Measurements from ENCODE around the gene RAB27A. TPM values are rescaled to one million over a fixed set of nuclear protein-coding genes. Genes with fewer than 3 reads are reported as not detected.

Gene RAB27A
- total RNA-seq, 4 donors from 2014 or later: 16.9 to 29.7 (median 21.4) TPM

- H3K9me3 ChIP-seq: no peaks in the 10 kb centered on the region
- TF ChIP-seq POLR2A (IDR thresholded peaks at IDR 0.05) (no peak), POLR2AphosphoS5 (IDR thresholded peaks at IDR 0.05) (no peak), CTCF (IDR thresholded peaks at IDR 0.05) (no peak), EP300 (IDR thresholded peaks at IDR 0.05) (no peak)
- ATAC-seq: no peak
- no peak overlapping the region for H3K27ac ChIP-seq
- H3K36me3 ChIP-seq: no peaks in the 10 kb centered on the region
- H3K27me3 ChIP-seq: no peaks in the 10 kb centered on the region
- H3K4me3 ChIP-seq: no peak overlapping the region
- WGBS, 2 donors (ENCODE audit: low coverage in 1 of 2): 67 to 90% methylated on average over 1 of the region's 1 CpG
- peaks cover 0 to 30% (median 0%) of the 10 kb centered on the region in 3 donors for H3K4me1 ChIP-seq
These were observed 40.7 kb downstream of the RAB27A start for GRCh38 chr15:55248895-55249294.

- ATAC-seq: no peak
- no peak overlapping the region for H3K27ac ChIP-seq
- peaks cover 0 to 22% (median 0%) of the 10 kb centered on the region in 3 donors for H3K4me1 ChIP-seq
- 71 to 87% methylated on average over 4 to 7 of the region's 7 CpGs for WGBS, 2 donors (ENCODE audit: low coverage in 1 of 2)
- H3K4me3 ChIP-seq: no peak overlapping the region
- TF ChIP-seq POLR2AphosphoS5 (IDR thresholded peaks at IDR 0.05) (no peak), EP300 (IDR thresholded peaks at IDR 0.05) (no peak), CTCF (IDR thresholded peaks at IDR 0.05) (no peak), POLR2A (IDR thresholded peaks at IDR 0.05) (no peak)
- H3K36me3 ChIP-seq: no peaks in the 10 kb centered on the region
- no peaks in the 10 kb centered on the region for H3K9me3 ChIP-seq
- H3K27me3 ChIP-seq: no peaks in the 10 kb centered on the region
These were observed 41.7 kb downstream of the RAB27A start for GRCh38 chr15:55247766-55248427.

- TF ChIP-seq CTCF (IDR thresholded peaks at IDR 0.05): no peak
- TF ChIP-seq POLR2A (IDR thresholded peaks at IDR 0.05): no peak
- no peak for TF ChIP-seq EP300 (IDR thresholded peaks at IDR 0.05)
- TF ChIP-seq POLR2AphosphoS5 (IDR thresholded peaks at IDR 0.05): no peak
- ATAC-seq: peak; percentile 29
- no peak overlapping the region for H3K4me3 ChIP-seq
These were observed 42.3 kb downstream of the RAB27A start for GRCh38 chr15:55247311-55247710.

GRCh38 chr15:55246567-55246966, 43.0 kb downstream of the RAB27A start:
- H3K9me3 ChIP-seq: no peaks in the 10 kb centered on the region
- peaks cover 0 to 22% (median 0%) of the 10 kb centered on the region in 3 donors for H3K4me1 ChIP-seq
- no peaks in the 10 kb centered on the region for H3K27me3 ChIP-seq
- TF ChIP-seq POLR2AphosphoS5 (IDR thresholded peaks at IDR 0.05): no peak
- TF ChIP-seq POLR2A (IDR thresholded peaks at IDR 0.05): no peak
- TF ChIP-seq EP300 (IDR thresholded peaks at IDR 0.05): no peak
- no peak for TF ChIP-seq CTCF (IDR thresholded peaks at IDR 0.05)
- no peaks in the 10 kb centered on the region for H3K36me3 ChIP-seq
- no peak for ATAC-seq
- WGBS, 2 donors (ENCODE audit: low coverage in 1 of 2): 89 to 100% methylated on average over 3 of the region's 3 CpGs
- no peak overlapping the region for H3K27ac ChIP-seq
- H3K4me3 ChIP-seq: no peak overlapping the region

More at GRCh38 chr15:55247311-55247710, 42.3 kb downstream of the RAB27A start:
- H3K4me1 ChIP-seq: peaks cover 0 to 22% (median 0%) of the 10 kb centered on the region in 3 donors
- no peak overlapping the region for H3K27ac ChIP-seq
- no peaks in the 10 kb centered on the region for H3K27me3 ChIP-seq
- no peaks in the 10 kb centered on the region for H3K9me3 ChIP-seq
- H3K36me3 ChIP-seq: no peaks in the 10 kb centered on the region

- no peak for ATAC-seq
- Histone ChIP-seq H3K27me3 (no peaks in the 10 kb centered on the region), H3K27ac (no peak overlapping the region), H3K9me3 (no peaks in the 10 kb centered on the region), H3K4me3 (no peak overlapping the region), H3K36me3 (no peaks in the 10 kb centered on the region), H3K4me1 (peaks cover 0 to 22% (median 0%) of the 10 kb centered on the region in 3 donors)
- WGBS, 2 donors (ENCODE audit: low coverage in 1 of 2): 73 to 91% methylated on average over 4 of the region's 4 CpGs
- TF ChIP-seq CTCF (IDR thresholded peaks at IDR 0.05): no peak
- TF ChIP-seq POLR2A (IDR thresholded peaks at IDR 0.05): no peak
- TF ChIP-seq EP300 (IDR thresholded peaks at IDR 0.05): no peak
- TF ChIP-seq POLR2AphosphoS5 (IDR thresholded peaks at IDR 0.05): no peak
These were observed 44.6 kb downstream of the RAB27A start for GRCh38 chr15:55245059-55245458.

Data from gastroesophageal sphincter (tissue), 4 donors.